Smooth muscle cell of the coronary artery (primary cell): ENCODE data around the gene ZMYM5. TPM values are rescaled to one million over a fixed set of nuclear protein-coding genes. Genes with fewer than 3 reads are reported as not detected.

Source experiments
- total RNA-seq: library from RNA; depleted of rRNA; stranded (reverse); fragments of >200 nt; gene quantifications from 2 replicates; pipeline ENCODE4 v1.2.3, GENCODE V29; 2014; ENCODE audit warnings: low replicate concordance

Gene ZMYM5
- total RNA-seq = 8.4 and 9.8 TPM in 2 replicates

GRCh38 chr13:19863323-19864023 is at the start of gene ZMYM5:
TSS of gene ZMYM5 (minus strand) at chr13:19863649. CDS start at chr13:19852180, 11,469 bp downstream.

GRCh38 chr13:19782727-19783682 is 80.4 kb downstream of the ZMYM5 start, which contains the start of gene PSPC1:
TSS of gene PSPC1 (minus strand) at chr13:19782945. CDS start at chr13:19782757, 188 bp downstream.

Other genes starting within 250 kb of the ZMYM5 start
- gene MPHOSPH8, start 230.0 kb downstream of the ZMYM5 start, total RNA-seq = 13.2 and 14.7 TPM in 2 replicates
- gene PSPC1, start 80.7 kb downstream of the ZMYM5 start, total RNA-seq = 22.0 and 41.5 TPM in 2 replicates
- gene ZMYM2, start 95.1 kb upstream of the ZMYM5 start, total RNA-seq = 35.1 and 42.7 TPM in 2 replicates